Stimulated activated CD4-positive, alpha-beta T cell treated with anti-CD3 and anti-CD28 coated beads, Interleukin-4, amount 100 ng/mL, for 1 hour (primary cell): ENCODE measurements around the gene SCP2.

ENCODE experiments used
- DNase-seq: peaks from one replicate; pipeline ENCODE4 v3.0.0-alpha.2; 2020

The SCP2 gene

GRCh38 chr1:53085405-53085804 lies 158.3 kb downstream of the SCP2 start:
- no peak for DNase-seq

- no peak for DNase-seq
Observed at GRCh38 chr1:53086491-53087070, 159.5 kb downstream of the SCP2 start.

GRCh38 chr1:53087332-53088285 lies 160.5 kb downstream of the SCP2 start:
- no peak for DNase-seq

- DNase-seq = no peak
Observed at GRCh38 chr1:53088616-53089300, 161.7 kb downstream of the SCP2 start.

GRCh38 chr1:53089478-53090226 lies 162.6 kb downstream of the SCP2 start:
- DNase-seq = no peak

- no peak for DNase-seq
Observed at GRCh38 chr1:53090227-53091147, 163.4 kb downstream of the SCP2 start.

GRCh38 chr1:53091841-53092645 lies 165.0 kb downstream of the SCP2 start:
- no peak for DNase-seq

- DNase-seq = no peak
Observed at GRCh38 chr1:53092659-53093450, 165.8 kb downstream of the SCP2 start.

GRCh38 chr1:53093451-53093754 lies 166.3 kb downstream of the SCP2 start:
- DNase-seq = no peak

GRCh38 chr1:53093778-53094532 lies 166.9 kb downstream of the SCP2 start:
- DNase-seq = no peak

GRCh38 chr1:53094533-53094919 lies 167.4 kb downstream of the SCP2 start:
- DNase-seq = no peak
